GM21526 (cell line): Measurements from ENCODE around the gene SIRPA.

Experiments used
- ATAC-seq: cut with Tn5 transposase; IDR thresholded peaks from one replicate; pipeline ENCODE4 v1.9.1; 2021; ENCODE audit warnings: moderate library complexity; ENCODE audit not compliant: unreplicated experiment, low FRiP score

Gene SIRPA

DNA sequence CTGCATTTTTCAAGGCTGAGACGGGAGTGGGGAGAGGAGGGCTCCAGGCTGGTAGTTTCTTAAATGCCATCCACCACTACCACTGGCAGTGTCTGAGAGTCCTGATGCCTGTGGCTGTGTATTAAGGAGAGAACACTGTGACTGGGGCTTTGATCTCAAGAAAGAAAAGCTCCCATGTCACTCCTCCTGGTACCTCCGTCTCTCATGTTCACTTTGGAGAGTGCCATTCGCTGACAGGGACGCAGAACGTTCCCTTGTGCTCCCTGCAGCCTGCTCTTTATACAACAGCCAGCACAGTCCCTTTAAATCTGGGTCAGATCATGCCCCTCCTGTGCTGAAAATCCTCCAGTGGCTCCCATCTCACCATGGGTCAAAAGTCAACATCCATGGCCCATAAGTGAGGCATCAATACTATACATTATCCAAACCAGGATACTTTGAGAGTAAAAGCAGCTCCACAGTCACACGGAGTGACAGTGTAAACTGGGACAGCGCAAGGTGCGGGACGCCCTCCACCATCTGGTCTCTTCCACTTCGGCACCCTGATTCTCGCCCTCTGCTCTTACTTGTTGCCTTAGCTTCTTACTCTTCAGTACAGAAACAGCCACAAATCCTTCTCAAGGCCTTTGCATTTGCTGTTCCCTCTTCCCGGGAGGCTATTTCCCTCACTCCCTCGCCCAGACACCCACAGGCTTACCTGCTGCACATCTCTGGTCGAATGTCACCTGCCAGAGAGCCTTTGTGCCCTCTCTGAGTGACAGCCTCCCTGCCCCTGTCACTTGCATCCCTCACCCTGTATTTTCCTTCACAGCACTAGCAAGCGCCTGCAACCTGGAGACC is 78.6 kb downstream of the SIRPA start:
- ATAC-seq, result no peak

DNA sequence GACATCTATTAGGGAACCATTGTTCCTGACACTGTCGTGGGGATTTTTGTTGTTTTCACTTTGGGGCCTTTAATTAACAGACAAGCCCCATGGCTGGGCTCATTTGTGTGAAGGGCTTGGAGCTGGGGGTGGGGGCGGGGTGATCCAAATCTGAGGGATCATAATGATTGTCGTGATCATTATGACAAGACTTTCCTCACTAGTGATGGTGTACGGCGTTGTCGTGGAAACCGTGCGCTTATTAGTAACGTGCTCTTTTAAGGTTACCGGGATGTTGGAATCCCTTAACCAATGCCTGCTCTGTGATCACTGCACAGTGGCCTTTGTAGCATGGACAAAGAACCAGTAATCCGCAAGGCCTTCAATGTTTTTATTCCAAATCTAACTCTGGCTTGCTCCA is 80.1 kb downstream of the SIRPA start:
- ATAC-seq, result no peak

DNA sequence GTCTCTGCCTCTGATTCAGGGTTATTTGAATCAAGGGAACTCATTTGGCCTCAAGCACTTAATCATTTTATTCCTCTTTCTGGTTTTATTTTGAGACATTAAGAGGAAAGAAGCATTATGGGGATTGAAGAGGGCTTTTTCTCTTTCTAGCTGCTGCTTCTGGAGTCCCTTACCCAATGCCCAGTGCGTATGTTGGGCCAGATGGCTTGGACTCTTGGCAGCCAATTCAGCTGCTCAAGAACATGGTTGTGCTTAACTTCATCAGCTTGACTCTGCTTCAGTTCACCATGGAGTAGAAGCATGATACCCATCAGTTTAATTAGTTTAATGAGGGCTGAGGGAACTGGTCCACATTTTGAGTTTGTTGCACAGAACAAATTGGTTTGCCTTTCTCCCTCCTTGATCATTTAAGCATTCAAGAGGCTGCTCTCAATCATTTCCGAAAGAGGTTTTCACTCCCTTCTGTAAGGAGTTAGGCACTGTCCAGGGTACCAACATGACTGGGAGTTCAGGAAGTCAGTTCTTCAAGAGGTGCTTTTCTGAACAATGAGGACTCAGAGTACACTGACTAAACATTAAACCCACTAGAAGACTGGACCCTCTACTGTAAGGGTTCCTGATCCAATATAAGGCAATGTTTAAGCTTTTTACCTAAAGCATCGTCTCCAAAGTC is 84.0 kb downstream of the SIRPA start:
- no peak for ATAC-seq

DNA sequence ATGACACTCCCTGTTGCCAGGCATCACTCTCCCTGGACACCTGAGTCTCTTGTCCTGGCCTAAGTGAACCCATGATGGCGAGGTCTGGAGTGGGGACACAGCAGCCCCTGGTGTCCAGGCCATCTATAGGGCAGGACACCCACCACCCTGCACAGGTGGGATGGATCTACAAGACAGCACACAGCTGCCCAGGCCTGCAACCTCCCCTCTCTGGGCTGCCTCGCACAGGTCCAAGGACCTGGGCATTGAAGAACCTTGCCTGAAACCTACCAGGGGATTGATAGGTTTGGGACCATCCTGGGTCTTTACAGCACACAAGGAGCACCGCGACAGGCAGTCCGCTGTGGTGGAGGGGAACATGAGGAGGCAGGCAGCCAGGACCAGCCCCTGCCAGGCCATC is 87.5 kb downstream of the SIRPA start:
- ATAC-seq, result no peak

DNA sequence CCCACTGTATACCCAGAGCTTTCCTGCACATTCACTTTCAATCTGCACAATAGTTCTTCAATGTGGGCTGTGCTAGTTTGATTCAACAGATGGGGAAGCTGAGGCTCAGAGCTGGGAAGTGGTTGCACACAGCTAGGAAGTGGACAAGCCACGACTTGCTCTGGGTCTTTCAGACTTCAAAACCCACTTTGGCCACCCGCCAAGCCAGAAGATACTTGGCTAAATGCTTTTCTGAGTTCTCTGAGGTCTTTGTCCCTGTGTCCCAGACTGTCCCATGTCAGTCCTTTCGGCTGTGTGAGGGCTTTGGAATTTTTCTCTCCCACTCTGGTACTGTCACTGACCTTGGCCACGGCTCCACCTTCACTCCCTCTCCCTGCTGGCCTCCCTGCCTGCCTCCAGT is 88.1 kb downstream of the SIRPA start:
- ATAC-seq, result no peak

DNA sequence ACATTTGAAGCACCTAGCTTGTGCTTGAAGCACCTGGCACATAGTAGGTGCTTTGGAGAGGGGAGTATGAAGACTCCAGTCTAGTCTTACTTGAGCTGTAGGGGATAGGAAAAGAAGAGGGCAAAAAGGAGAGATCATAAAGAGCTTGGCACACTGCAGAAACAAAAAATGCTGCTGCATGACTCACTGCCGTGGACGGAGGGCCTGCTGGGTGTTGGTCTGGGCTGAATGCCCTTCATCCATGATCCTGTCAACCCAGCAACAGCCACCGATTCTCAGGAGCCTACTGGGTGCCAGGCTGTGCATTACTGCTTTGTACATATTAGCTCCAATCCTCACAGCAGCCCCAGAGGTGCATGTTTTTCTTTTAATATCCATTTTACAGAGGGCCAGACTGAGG is 92.6 kb downstream of the SIRPA start:
- ATAC-seq, result no peak
